Skeletal muscle tissue (tissue), 4 donors: ENCODE data around the gene BTBD18. TPM values are rescaled to one million over a fixed set of nuclear protein-coding genes. Genes with fewer than 3 reads are reported as not detected.

ENCODE experiments used
- H3K27ac ChIP-seq: one replicate; pipeline ENCODE4 v1.7.0; 2013; ENCODE audit warnings: mild to moderate bottlenecking, low read depth, low read length, inconsistent platforms
- H3K27me3 ChIP-seq, 3 donors: one replicate each; pipeline ENCODE4 v1.7.0; 2013; ENCODE audit warnings: low read length in 3 of 3; ENCODE audit not compliant: control insufficient read depth in 3 of 3, insufficient read depth in 3 of 3
- H3K36me3 ChIP-seq, 3 donors: one replicate each; pipeline ENCODE4 v1.7.0; 2013; ENCODE audit warnings: low read length in 3 of 3; ENCODE audit not compliant: control insufficient read depth in 3 of 3, insufficient read depth in 3 of 3
- H3K4me1 ChIP-seq, 3 donors: one replicate each; pipeline ENCODE4 v1.7.0; 2013; ENCODE audit warnings: low read length in 3 of 3, mild to moderate bottlenecking in 3 of 3; ENCODE audit not compliant: control insufficient read depth in 3 of 3, insufficient read depth in 3 of 3
- H3K4me3 ChIP-seq, 3 donors: one replicate each; pipeline ENCODE4 v1.7.0; 2013; ENCODE audit warnings: low read length in 3 of 3
- H3K9ac ChIP-seq, 3 donors: one replicate each; pipeline ENCODE4 v1.7.0; 2013; ENCODE audit warnings: low read length in 3 of 3, mild to moderate bottlenecking in 3 of 3, moderate library complexity in 2 of 3, low read depth in 1 of 3
- H3K9me3 ChIP-seq, 3 donors: one replicate each; pipeline ENCODE4 v1.7.0; 2013; ENCODE audit warnings: low read length in 3 of 3; ENCODE audit not compliant: control insufficient read depth in 3 of 3
- total RNA-seq: library from RNA; depleted of rRNA; stranded (reverse); fragments of >200 nt; gene quantifications from one replicate; pipeline ENCODE4 v1.2.3, GENCODE V29; 2014
- donor health status: Osteomylitis.

The BTBD18 gene
- total RNA-seq, 1 donor from 2014 or later, result not detected

- H3K9me3 ChIP-seq, result no peaks in the 10 kb centered on the region
- H3K9ac ChIP-seq, result peak overlapping the region; percentile 86 to 97 (median 89)
- peak overlapping the region; percentile 94 for H3K27ac ChIP-seq
- H3K27me3 ChIP-seq, result no peaks in the 10 kb centered on the region
- peaks cover 11 to 25% (median 20%) of the 10 kb centered on the region in 3 donors for H3K4me1 ChIP-seq
- H3K4me3 ChIP-seq, result peak overlapping the region; percentile 73 to 83 (median 77)
- H3K36me3 ChIP-seq, result no peaks in the 10 kb centered on the region
Observed at GRCh38 chr11:57762235-57762861, 10.7 kb upstream of the BTBD18 start.

GRCh38 chr11:57761301-57762234 lies 9.9 kb upstream of the BTBD18 start, which contains the start of gene CTNND1:
Gene CTNND1, plus strand, starts transcription at chr11:57761802. Its CDS starts 29,677 bp downstream, at chr11:57791479.
- Histone ChIP-seq H3K4me1 (peaks cover 11 to 25% (median 19%) of the 10 kb centered on the region in 3 donors), H3K9ac (peak within 1 kb of the TSS; percentile 86 to 97 (median 89)), H3K4me3 (peak within 1 kb of the TSS; percentile 77 to 83 (median 78)), H3K9me3 (no peaks in the 10 kb centered on the region), H3K27me3 (no peaks in the 10 kb centered on the region), H3K27ac (peak within 1 kb of the TSS; percentile 94), H3K36me3 (no peaks in the 10 kb centered on the region)

- Histone ChIP-seq H3K36me3 (no peaks in the 10 kb centered on the region), H3K4me1 (peaks cover 0 to 3% (median 0%) of the 10 kb centered on the region in 3 donors), H3K27ac (no peak overlapping the region), H3K9ac (no peak overlapping the region), H3K4me3 (no peak overlapping the region), H3K27me3 (no peaks in the 10 kb centered on the region), H3K9me3 (no peaks in the 10 kb centered on the region)
Observed at GRCh38 chr11:57758174-57758573, 6.6 kb upstream of the BTBD18 start.

- Histone ChIP-seq H3K4me3 (no peak overlapping the region), H3K9me3 (no peaks in the 10 kb centered on the region), H3K4me1 (no peaks in the 10 kb centered on the region), H3K27me3 (no peaks in the 10 kb centered on the region), H3K36me3 (peaks cover 0 to 6% (median 2%) of the 10 kb centered on the region in 3 donors), H3K9ac (no peak overlapping the region), H3K27ac (no peak overlapping the region)
Observed at GRCh38 chr11:57752954-57753353, 1.3 kb upstream of the BTBD18 start.

GRCh38 chr11:57751176-57751575 lies 443 bp downstream of the BTBD18 start:
- Histone ChIP-seq H3K9me3 (no peaks in the 10 kb centered on the region), H3K4me1 (no peaks in the 10 kb centered on the region), H3K36me3 (peaks cover 0 to 11% (median 4%) of the 10 kb centered on the region in 3 donors), H3K27ac (no peak overlapping the region), H3K9ac (no peak overlapping the region), H3K4me3 (no peak overlapping the region), H3K27me3 (no peaks in the 10 kb centered on the region)

GRCh38 chr11:57746920-57747319 lies 4.7 kb downstream of the BTBD18 start:
- H3K4me1 ChIP-seq, result peaks cover 9 to 12% (median 9%) of the 10 kb centered on the region in 3 donors
- H3K4me3 ChIP-seq, result no peak overlapping the region
- H3K9ac ChIP-seq, result no peak overlapping the region
- H3K27me3 ChIP-seq, result no peaks in the 10 kb centered on the region
- H3K27ac ChIP-seq, result no peak overlapping the region
- no peaks in the 10 kb centered on the region for H3K9me3 ChIP-seq
- peaks cover 28 to 37% (median 30%) of the 10 kb centered on the region in 3 donors for H3K36me3 ChIP-seq

GRCh38 chr11:57745206-57745605 lies 6.4 kb downstream of the BTBD18 start:
- peaks cover 9 to 20% (median 14%) of the 10 kb centered on the region in 3 donors for H3K4me1 ChIP-seq
- H3K36me3 ChIP-seq, result peaks cover 28 to 30% (median 30%) of the 10 kb centered on the region in 3 donors
- H3K9me3 ChIP-seq, result no peaks in the 10 kb centered on the region
- no peak overlapping the region for H3K4me3 ChIP-seq
- H3K27ac ChIP-seq, result no peak overlapping the region
- no peaks in the 10 kb centered on the region for H3K27me3 ChIP-seq
- H3K9ac ChIP-seq, result no peak overlapping the region

GRCh38 chr11:57744357-57744756 lies 7.3 kb downstream of the BTBD18 start:
- H3K27ac ChIP-seq, result no peak overlapping the region
- peaks cover 9 to 20% (median 14%) of the 10 kb centered on the region in 3 donors for H3K4me1 ChIP-seq
- H3K9me3 ChIP-seq, result no peaks in the 10 kb centered on the region
- no peaks in the 10 kb centered on the region for H3K27me3 ChIP-seq
- peaks cover 30 to 32% (median 32%) of the 10 kb centered on the region in 3 donors for H3K36me3 ChIP-seq
- no peak overlapping the region for H3K4me3 ChIP-seq
- H3K9ac ChIP-seq, result no peak overlapping the region

GRCh38 chr11:57742087-57742452 lies 9.5 kb downstream of the BTBD18 start:
- no peaks in the 10 kb centered on the region for H3K27me3 ChIP-seq
- peak overlapping the region; percentile 97 to 99 (median 97) for H3K9ac ChIP-seq
- H3K4me3 ChIP-seq, result peak overlapping the region; percentile 88 to 96 (median 95)
- H3K9me3 ChIP-seq, result no peaks in the 10 kb centered on the region
- peaks cover 39 to 50% (median 43%) of the 10 kb centered on the region in 3 donors for H3K36me3 ChIP-seq
- H3K27ac ChIP-seq, result peak overlapping the region; percentile 94
- peaks cover 9 to 20% (median 14%) of the 10 kb centered on the region in 3 donors for H3K4me1 ChIP-seq
